Body of pancreas (tissue), 4 donors: ENCODE results near the gene EIF5A2.

Experiments used
- POLR2A ChIP-seq, 3 donors: fragments of 450-650 bp; IDR thresholded peaks; one replicate each; pipeline ENCODE4 v1.6.1; 2016; ENCODE audit warnings: antibody characterized with exemption in 3 of 3, mild to moderate bottlenecking in 2 of 3
- TF ChIP-seq, protein P1 (sequence below), 7 experiments: fragments of 450-650 bp in 4 of 7; fragments of 200-600 bp in 3 of 7; sonication (generic) in 3 of 7; IDR thresholded peaks; one replicate each; pipeline ENCODE4 v1.5.1; 2016 to 2019; ENCODE audit warnings: antibody characterized with exemption in 7 of 7

DNA sequence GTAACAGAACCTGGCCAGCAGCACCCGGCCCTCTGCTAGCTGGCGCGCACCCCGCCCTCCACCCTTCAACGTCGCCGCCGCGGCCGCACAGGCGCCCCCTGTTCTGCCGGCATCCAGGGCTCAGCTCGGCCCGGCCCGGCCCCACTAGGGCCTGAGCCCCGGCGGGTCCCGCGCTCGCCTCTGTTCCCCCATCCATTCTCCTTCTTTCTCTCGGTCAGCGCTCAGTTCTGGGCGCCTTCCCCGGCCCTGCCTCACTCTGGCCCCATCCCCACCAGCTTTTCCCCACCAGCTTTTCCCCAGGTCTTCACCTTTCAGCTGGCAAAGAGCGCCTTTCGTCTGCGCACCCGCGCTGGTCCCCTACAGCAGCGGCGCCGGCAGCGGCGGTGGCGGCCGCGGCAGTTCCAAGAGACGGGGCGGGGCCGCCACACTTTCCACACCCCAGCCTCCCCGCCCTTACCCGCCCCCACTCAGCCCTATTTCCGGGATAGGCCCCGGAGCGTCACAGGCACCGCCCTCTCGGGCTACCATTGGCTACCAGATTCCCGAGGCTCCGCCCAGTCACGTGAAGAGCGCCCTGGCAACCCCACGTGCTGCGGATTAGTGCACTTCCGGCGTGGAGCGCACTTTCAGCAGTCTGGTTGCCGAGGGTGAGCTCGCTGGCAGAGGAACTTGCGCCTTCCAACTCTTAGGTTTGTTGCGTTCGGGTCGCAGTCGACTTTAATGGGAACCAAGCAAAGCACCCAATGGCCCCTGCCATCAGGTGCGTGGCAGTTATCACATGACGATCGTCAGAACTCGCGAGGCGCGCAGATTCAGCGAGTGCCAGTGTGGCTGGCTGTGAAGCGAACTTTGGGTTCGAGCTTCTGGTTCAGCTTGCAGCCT lies at the start of gene EIF5A2:
- TF ChIP-seq, protein P1, sequence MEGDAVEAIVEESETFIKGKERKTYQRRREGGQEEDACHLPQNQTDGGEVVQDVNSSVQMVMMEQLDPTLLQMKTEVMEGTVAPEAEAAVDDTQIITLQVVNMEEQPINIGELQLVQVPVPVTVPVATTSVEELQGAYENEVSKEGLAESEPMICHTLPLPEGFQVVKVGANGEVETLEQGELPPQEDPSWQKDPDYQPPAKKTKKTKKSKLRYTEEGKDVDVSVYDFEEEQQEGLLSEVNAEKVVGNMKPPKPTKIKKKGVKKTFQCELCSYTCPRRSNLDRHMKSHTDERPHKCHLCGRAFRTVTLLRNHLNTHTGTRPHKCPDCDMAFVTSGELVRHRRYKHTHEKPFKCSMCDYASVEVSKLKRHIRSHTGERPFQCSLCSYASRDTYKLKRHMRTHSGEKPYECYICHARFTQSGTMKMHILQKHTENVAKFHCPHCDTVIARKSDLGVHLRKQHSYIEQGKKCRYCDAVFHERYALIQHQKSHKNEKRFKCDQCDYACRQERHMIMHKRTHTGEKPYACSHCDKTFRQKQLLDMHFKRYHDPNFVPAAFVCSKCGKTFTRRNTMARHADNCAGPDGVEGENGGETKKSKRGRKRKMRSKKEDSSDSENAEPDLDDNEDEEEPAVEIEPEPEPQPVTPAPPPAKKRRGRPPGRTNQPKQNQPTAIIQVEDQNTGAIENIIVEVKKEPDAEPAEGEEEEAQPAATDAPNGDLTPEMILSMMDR (IDR thresholded peaks at IDR 0.05) = no peak
- TF ChIP-seq POLR2A (IDR thresholded peaks at IDR 0.05) = peak; percentile 18 to 66 (median 60)
